Measurements from ENCODE around the gene ULK4. TPM values are rescaled to one million over a fixed set of nuclear protein-coding genes. Genes with fewer than 3 reads are reported as not detected.

Gene ULK4
- total and polyA plus RNA-seq, 2 of the 4 experiments (the other 2 are of a cell fraction) = 2.7 to 5.0 TPM

DNA sequence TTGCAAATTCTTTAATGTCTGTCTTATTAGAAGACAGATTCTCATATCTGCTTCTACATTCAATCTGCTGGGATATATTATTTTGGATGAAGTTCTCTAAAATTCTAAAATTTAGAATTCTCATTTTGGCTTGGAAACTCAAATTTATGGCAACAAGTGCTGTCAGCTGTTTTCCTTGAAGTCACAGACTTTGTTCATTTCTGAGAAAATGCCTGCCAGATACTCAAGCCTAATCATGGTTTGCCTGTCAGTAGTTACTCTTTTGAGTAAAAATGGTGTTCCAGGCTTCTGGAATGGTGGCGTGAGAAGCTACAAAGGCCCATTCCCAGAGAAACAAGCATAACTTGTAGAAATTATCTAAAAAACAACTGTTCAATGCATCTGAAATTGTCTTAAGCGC lies 646.8 kb downstream of the ULK4 start:
- no peaks in the 10 kb centered on the region for H3K9me3 ChIP-seq (ENCODE audit: control insufficient read depth, insufficient read depth, low read length)
- no peak overlapping the region for H3K9ac ChIP-seq (ENCODE audit: low read depth, low read length)
- no peak overlapping the region for H4K8ac ChIP-seq (ENCODE audit: low read depth in 2 of 2, low read length in 2 of 2)
- no peak overlapping the region for H2BK5ac ChIP-seq (ENCODE audit: low read depth, low read length, poor library complexity, severe bottlenecking)
- H3K27me3 ChIP-seq (ENCODE audit: control insufficient read depth, insufficient read depth, low read length) = no peaks in the 10 kb centered on the region
- H4K91ac ChIP-seq (ENCODE audit: insufficient read depth, low read depth, low read length) = no peak overlapping the region
- no peak overlapping the region for H4K5ac ChIP-seq (ENCODE audit: low read depth, low read length)
- no peak overlapping the region for H2BK15ac ChIP-seq (ENCODE audit: low read depth, low read length)
- CTCF ChIA-PET = no interaction called here
- no peak overlapping the region for H3K4me2 ChIP-seq (ENCODE audit: low read depth, low read length)
- no TSS peak for BruUV-seq (replicated peaks)
- no peak overlapping the region for H3K4me3 ChIP-seq (ENCODE audit: insufficient read depth, low read depth, low read length)
- no peak overlapping the region for H2BK120ac ChIP-seq (ENCODE audit: low read depth, low read length)
- no peak overlapping the region for H3K4ac ChIP-seq (ENCODE audit: low read depth, low read length)
- no peaks in the 10 kb centered on the region for H4K20me1 ChIP-seq (ENCODE audit: insufficient read depth, low read length)
- no peak overlapping the region for H3K18ac ChIP-seq (ENCODE audit: low read depth, low read length)
- dilution Hi-C loops (cut with HindIII; ENCODE audit: low sequenced_read_pairs, unreplicated experiment) (no loop called here), intact Hi-C loops (cut with micrococcal nuclease) (no loop called here), in situ Hi-C loops (cut with MboI; ENCODE audit: low sequenced_read_pairs) (no loop called here)
- no peak for TF ChIP-seq SMC3 (IDR thresholded peaks at IDR 0.05; ENCODE audit: low read depth, low read length)
- ATAC-seq (ENCODE audit: low read depth) = no peak
- DNase-seq = no peak
- POLR2A ChIA-PET (ENCODE audit: unreplicated experiment) = no interaction called here
- H3K56ac ChIP-seq (ENCODE audit: extremely low read depth, insufficient read depth, low read length) = no peak overlapping the region
- H3K23ac ChIP-seq (ENCODE audit: low read depth, low read length) = no peak overlapping the region
- H2BK20ac ChIP-seq (ENCODE audit: low read depth, low read length) = no peak overlapping the region
- H3K9me1 ChIP-seq (ENCODE audit: insufficient read depth, low read length) = no peaks in the 10 kb centered on the region
- H3K14ac ChIP-seq (replicated peaks; ENCODE audit: low read depth, low read length) = no peak overlapping the region
- no peak overlapping the region for H2AK5ac ChIP-seq (ENCODE audit: low read depth, low read length)
- H3K27ac ChIP-seq (ENCODE audit: insufficient read depth, low read length) = no peak overlapping the region
- H3K79me1 ChIP-seq (ENCODE audit: low read depth in 1 of 2, low read length in 2 of 2) = no peaks in the 10 kb centered on the region
- H2AK9ac ChIP-seq (replicated peaks; ENCODE audit: low read depth, low read length, poor library complexity) = no peak overlapping the region
- no peaks in the 10 kb centered on the region for H3K4me1 ChIP-seq (ENCODE audit: control insufficient read depth, insufficient read depth, low read length)
- H3K36me3 ChIP-seq (ENCODE audit: control insufficient read depth, insufficient read depth, low read length) = no peaks in the 10 kb centered on the region
- WGBS, 2 experiments (ENCODE audit: extremely low coverage in 2 of 2, insufficient read length in 1 of 2) = no CpG with 5 or more reads among the region's 2 CpGs
- no peak overlapping the region for H2AFZ ChIP-seq (replicated peaks; ENCODE audit: low read length, poor library complexity)
